GM10248 (cell line): ENCODE results near the gene METTL1.
"Not testable (repeated sequence)": the region's sequence is repeated elsewhere in the genome, so short reads cannot be mapped to it uniquely, and the experiment has no call there.

ENCODE experiments used
- CTCF ChIA-PET: fragments of 300-600 bp; sonication (Branson Sonifier 250); formaldehyde crosslinking; extraction: SDS; loops from one replicate; lab custom pipeline; 2021; ENCODE audit warnings: antibody characterized with exemption; lab: Yijun Ruan, JAX
- POLR2A ChIA-PET: fragments of 350-650 bp; sonication (Branson Sonifier 250); formaldehyde crosslinking; extraction: SDS; loops from one replicate; lab custom pipeline; 2020; ENCODE audit warnings: antibody characterized with exemption; lab: Yijun Ruan, JAX
- DNase-seq: peaks from one replicate; pipeline ENCODE4 v3.0.0; 2012; ENCODE audit errors: extremely low spot score
- CTCF ChIP-seq: IDR thresholded peaks from 2 replicates; pipeline ENCODE4 v1.5.1; 2012; ENCODE audit warnings: mild to moderate bottlenecking, low read depth; ENCODE audit errors: extremely low read depth, missing control alignments, control extremely low read depth

The METTL1 gene

GRCh38 chr12:57771873-57772428, at the start of gene METTL1:
Gene METTL1, minus strand, starts transcription at chr12:57772105. Its CDS starts 22 bp downstream, at chr12:57772083.
- CTCF ChIA-PET = interaction anchor here (0.8 to 4.1 kb wide), 5 partner anchors 11 to 47 kb away, joined by 3 to 39 read pairs (median 6); partner anchors contain the start of genes AVIL and TSFM
- POLR2A ChIA-PET = interaction anchor here (0.8 to 0.9 kb wide), 2 partner anchors 11 to 27 kb away, joined by 3 to 4 read pairs; partner anchors contain the start of genes TSFM and TSPAN31
- no peak for TF ChIP-seq CTCF

GRCh38 chr12:57821015-57821414, 49.1 kb upstream of the METTL1 start:
- POLR2A ChIA-PET, DNase-seq: not testable (repeated sequence)
- CTCF ChIA-PET = interaction anchor here (1.0 to 2.7 kb wide), 2 partner anchors 11 to 44 kb away, joined by 3 to 9 read pairs; no protein-coding TSS in a partner anchor

More at GRCh38 chr12:57771873-57772428, at the start of gene METTL1:
- peak; percentile 96 for DNase-seq

GRCh38 chr12:57820119-57820518, 48.2 kb upstream of the METTL1 start:
- POLR2A ChIA-PET, DNase-seq: not testable (repeated sequence)
- CTCF ChIA-PET = interaction anchor here (1.4 to 2.7 kb wide), 2 partner anchors 12 to 13 kb away, joined by 3 to 9 read pairs; no protein-coding TSS in a partner anchor

GRCh38 chr12:57817990-57818331, 46.1 kb upstream of the METTL1 start:
- CTCF ChIA-PET = interaction anchor here (0.7 to 3.1 kb wide), 14 partner anchors 10 to 91 kb away, joined by 3 to 19 read pairs (median 4); partner anchors contain the start of gene EEF1AKMT3
- POLR2A ChIA-PET = not testable (repeated sequence)

GRCh38 chr12:57817261-57817989, 45.5 kb upstream of the METTL1 start:
- TF ChIP-seq CTCF = no peak
- no peak for DNase-seq
- CTCF ChIA-PET = interaction anchor here (1.1 to 3.1 kb wide), 11 partner anchors 11 to 88 kb away, joined by 3 to 19 read pairs (median 5); no protein-coding TSS in a partner anchor
- POLR2A ChIA-PET = no interaction called here

More at GRCh38 chr12:57817990-57818331, 46.1 kb upstream of the METTL1 start:
- DNase-seq = not testable (repeated sequence)

- DNase-seq = no peak
- TF ChIP-seq CTCF = no peak
- ChIA-PET POLR2A (no interaction called here), CTCF (interaction anchor here (1.6 to 3.1 kb wide), 5 partner anchors 10 to 80 kb away, joined by 3 to 19 read pairs (median 6); no protein-coding TSS in a partner anchor)
Measured at GRCh38 chr12:57816855-57817151, 44.9 kb upstream of the METTL1 start.

GRCh38 chr12:57816001-57816854, 44.3 kb upstream of the METTL1 start:
- CTCF ChIA-PET = interaction anchor here (1.6 to 5.0 kb wide), 6 partner anchors 10 to 81 kb away, joined by 3 to 30 read pairs (median 6); no protein-coding TSS in a partner anchor
- DNase-seq = no peak
- POLR2A ChIA-PET = no interaction called here
- TF ChIP-seq CTCF = no peak
